ENCODE measurements around the gene SPPL3.

SPPL3 gene

DNA sequence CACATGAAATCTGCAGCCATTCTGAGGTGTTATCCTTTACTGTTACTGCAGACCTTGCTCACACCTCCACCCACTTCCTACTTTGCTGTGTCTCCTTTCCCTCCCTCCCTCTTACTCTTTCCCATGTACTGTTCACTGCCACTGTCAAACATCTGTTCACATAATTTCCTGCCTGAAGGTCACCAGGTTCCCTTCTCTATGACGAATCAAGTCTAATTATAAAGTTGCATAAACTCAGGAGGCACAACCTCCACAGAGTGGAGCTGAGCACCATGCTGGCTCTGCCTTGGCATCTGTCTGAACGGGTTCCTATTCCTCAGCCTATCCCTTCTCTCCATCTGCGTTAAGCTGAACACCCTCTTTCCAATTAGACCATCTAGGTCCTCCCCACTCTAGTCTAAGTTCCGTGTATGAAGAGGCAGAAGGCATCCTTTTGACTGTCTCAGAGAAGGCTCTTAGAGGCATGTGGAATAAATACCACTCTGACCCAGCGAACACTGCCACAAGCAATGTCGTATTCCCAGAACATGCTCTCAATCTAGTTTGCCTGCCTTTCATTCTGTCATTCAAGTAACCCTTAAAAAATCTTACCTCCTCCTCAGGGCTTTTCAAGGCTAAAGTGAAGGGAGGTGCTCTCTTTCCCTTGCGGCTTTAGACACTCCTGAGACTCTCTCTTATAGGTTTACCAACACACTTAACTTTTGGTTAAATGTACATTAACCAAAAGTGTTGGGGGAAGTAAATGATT, 129.8 kb downstream of the SPPL3 start:
- no peaks in the 10 kb centered on the region for H3K4me1 ChIP-seq (ENCODE audit: control insufficient read depth, insufficient read depth, low read length)
- no peak overlapping the region for H3K27ac ChIP-seq (ENCODE audit: extremely low read depth, low read depth, low read length)
- POLR2A ChIA-PET: no interaction called here
- no peaks in the 10 kb centered on the region for H3K9me3 ChIP-seq (ENCODE audit: control insufficient read depth, insufficient read depth, low read depth, low read length)
- TF ChIP-seq ZNF610 (tag by site-specific recombination; IDR thresholded peaks at IDR 0.05; ENCODE audit: borderline replicate concordance) (no peak), ZNF132 (tag by site-specific recombination; IDR thresholded peaks at IDR 0.05; ENCODE audit: borderline replicate concordance) (no peak), ZNF354C (tag by site-specific recombination; IDR thresholded peaks at IDR 0.05; ENCODE audit: borderline replicate concordance, low read depth) (no peak), SCRT1 (tag by site-specific recombination; IDR thresholded peaks at IDR 0.05; ENCODE audit: borderline replicate concordance) (no peak), ZNF426 (tag by site-specific recombination; IDR thresholded peaks at IDR 0.05) (no peak), ZSCAN30 (tag by site-specific recombination; IDR thresholded peaks at IDR 0.05) (no peak), SP2 (tag by site-specific recombination; IDR thresholded peaks at IDR 0.05) (no peak), ZNF223 (tag by site-specific recombination; IDR thresholded peaks at IDR 0.05) (no peak), ZNF184 (tag by site-specific recombination; IDR thresholded peaks at IDR 0.05) (no peak), ZBTB48 (tag by site-specific recombination; IDR thresholded peaks at IDR 0.05) (no peak), KLF10 (tag by site-specific recombination; IDR thresholded peaks at IDR 0.05) (no peak)
- TF ChIP-seq, protein P1, sequence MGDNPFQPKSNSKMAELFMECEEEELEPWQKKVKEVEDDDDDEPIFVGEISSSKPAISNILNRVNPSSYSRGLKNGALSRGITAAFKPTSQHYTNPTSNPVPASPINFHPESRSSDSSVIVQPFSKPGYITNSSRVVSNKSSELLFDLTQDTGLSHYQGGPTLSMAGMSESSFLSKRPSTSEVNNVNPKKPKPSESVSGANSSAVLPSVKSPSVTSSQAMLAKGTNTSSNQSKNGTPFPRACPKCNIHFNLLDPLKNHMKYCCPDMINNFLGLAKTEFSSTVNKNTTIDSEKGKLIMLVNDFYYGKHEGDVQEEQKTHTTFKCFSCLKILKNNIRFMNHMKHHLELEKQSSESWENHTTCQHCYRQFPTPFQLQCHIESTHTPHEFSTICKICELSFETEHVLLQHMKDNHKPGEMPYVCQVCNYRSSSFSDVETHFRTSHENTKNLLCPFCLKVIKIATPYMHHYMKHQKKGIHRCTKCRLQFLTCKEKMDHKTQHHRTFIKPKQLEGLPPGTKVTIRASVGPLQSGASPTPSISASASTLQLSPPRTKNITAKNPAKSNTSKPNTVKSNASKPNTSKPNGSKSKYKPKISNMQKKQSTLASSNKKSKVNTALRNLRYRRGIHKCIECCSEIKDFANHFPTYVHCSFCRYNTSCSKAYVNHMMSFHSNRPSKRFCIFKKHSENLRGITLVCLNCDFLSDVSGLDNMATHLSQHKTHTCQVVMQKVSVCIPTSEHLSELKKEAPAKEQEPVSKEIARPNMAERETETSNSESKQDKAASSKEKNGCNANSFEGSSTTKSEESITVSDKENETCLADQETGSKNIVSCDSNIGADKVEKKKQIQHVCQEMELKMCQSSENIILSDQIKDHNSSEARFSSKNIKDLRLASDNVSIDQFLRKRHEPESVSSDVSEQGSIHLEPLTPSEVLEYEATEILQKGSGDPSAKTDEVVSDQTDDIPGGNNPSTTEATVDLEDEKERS (tag by site-specific recombination; IDR thresholded peaks at IDR 0.05): no peak
- TF ChIP-seq, protein P2, sequence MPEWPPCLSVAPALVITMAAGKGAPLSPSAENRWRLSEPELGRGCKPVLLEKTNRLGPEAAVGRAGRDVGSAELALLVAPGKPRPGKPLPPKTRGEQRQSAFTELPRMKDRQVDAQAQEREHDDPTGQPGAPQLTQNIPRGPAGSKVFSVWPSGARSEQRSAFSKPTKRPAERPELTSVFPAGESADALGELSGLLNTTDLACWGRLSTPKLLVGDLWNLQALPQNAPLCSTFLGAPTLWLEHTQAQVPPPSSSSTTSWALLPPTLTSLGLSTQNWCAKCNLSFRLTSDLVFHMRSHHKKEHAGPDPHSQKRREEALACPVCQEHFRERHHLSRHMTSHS (tag by site-specific recombination; IDR thresholded peaks at IDR 0.05): no peak
- CTCF ChIA-PET: no interaction called here
- H3K36me3 ChIP-seq (ENCODE audit: control insufficient read depth in 2 of 2, insufficient read depth in 1 of 2, low read length in 2 of 2): peaks cover 0 to 28% of the 10 kb centered on the region in 2 experiments; a peak in 2 of 3 replicates
- H3K4me3 ChIP-seq (ENCODE audit: low read depth, low read length): no peak overlapping the region

DNA sequence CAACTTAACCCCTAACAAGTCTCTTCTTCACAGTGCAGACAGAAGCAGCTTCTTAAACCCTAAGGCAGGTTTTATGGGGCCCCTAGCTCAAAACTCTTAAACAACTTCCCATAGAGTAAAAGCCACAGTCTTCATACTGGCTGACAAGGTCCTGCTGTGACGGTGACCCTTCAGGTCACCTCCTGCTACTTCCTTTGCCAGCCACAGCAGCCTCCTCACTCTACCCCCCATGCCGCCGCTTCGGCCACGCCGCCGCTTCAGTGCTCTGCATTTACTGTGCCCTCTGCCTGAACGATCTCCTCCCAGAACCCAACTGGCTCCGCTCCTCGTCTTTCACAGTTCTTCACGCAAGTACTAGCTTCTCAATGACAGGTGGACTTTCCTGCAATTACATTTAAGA, 133.1 kb downstream of the SPPL3 start:
- ChIA-PET POLR2A (no interaction called here), CTCF (interaction anchor here (0.6 to 1.5 kb wide), 4 partner anchors 13 to 200 kb away, joined by 3 to 6 read pairs (median 4); no protein-coding TSS in a partner anchor)
- Histone ChIP-seq H3K4me3 (ENCODE audit: low read depth, low read length) (no peak overlapping the region), H3K36me3 (ENCODE audit: control insufficient read depth in 2 of 2, insufficient read depth in 1 of 2, low read length in 2 of 2) (peaks cover 0 to 55% of the 10 kb centered on the region in 2 experiments; a peak in 2 of 3 replicates), H3K27ac (ENCODE audit: extremely low read depth, low read depth, low read length) (no peak overlapping the region), H3K9me3 (ENCODE audit: control insufficient read depth, insufficient read depth, low read depth, low read length) (no peaks in the 10 kb centered on the region), H3K4me1 (ENCODE audit: control insufficient read depth, insufficient read depth, low read length) (no peaks in the 10 kb centered on the region)
- TF ChIP-seq ZIC2 (tag by site-specific recombination; IDR thresholded peaks at IDR 0.05): peak; percentile 48
- TF ChIP-seq ZSCAN16 (tag by site-specific recombination; IDR thresholded peaks at IDR 0.05): no peak
- TF ChIP-seq ZNF514 (tag by site-specific recombination; IDR thresholded peaks at IDR 0.05): no peak

Data from HEK293 (cell line).